Psoas muscle (tissue), 8 donors: ENCODE results near the gene HSD17B8. TPM values are rescaled to one million over a fixed set of nuclear protein-coding genes. Genes with fewer than 3 reads are reported as not detected.

Experiments
- ATAC-seq, 4 donors: fragments of 200-7000 bp; cut with Tn5 transposase; one replicate each; pipeline ENCODE4 v1.9.1; 2020; ENCODE audit warnings: moderate library complexity in 3 of 4, mild to moderate bottlenecking in 2 of 4
- DNase-seq, 2 donors: peaks; one replicate each; pipeline ENCODE4 v3.0.0-alpha.2; 2020
- H3K27ac ChIP-seq: fragments of 200-600 bp; one replicate; pipeline ENCODE4 v1.8.0; 2022
- H3K27me3 ChIP-seq, 3 donors: fragments of 200-600 bp in 1 of 3; one replicate each; pipeline versions ENCODE4 v1.6.1 to v1.8.0; 2013 to 2022; ENCODE audit warnings: low read length in 2 of 3, mild to moderate bottlenecking in 2 of 3, moderate library complexity in 1 of 3; ENCODE audit not compliant: insufficient read depth in 3 of 3
- H3K36me3 ChIP-seq, 2 donors: fragments of 200-600 bp in 1 of 2; one replicate each; pipeline versions ENCODE4 v1.6.1 to v1.8.0; 2013 to 2022; ENCODE audit warnings: low read depth in 1 of 2, mild to moderate bottlenecking in 1 of 2, moderate library complexity in 1 of 2; ENCODE audit not compliant: insufficient read depth in 1 of 2
- H3K4me1 ChIP-seq: fragments of 200-600 bp; one replicate; pipeline ENCODE4 v1.8.0; 2022
- H3K4me3 ChIP-seq: fragments of 200-600 bp; one replicate; pipeline ENCODE4 v1.8.0; 2022; ENCODE audit warnings: mild to moderate bottlenecking
- H3K9me3 ChIP-seq: fragments of 200-600 bp; one replicate; pipeline ENCODE4 v1.8.0; 2022
- WGBS, 3 donors: extraction: QIAGEN DNeasy Blood & Tissue Kit; methylation state at CpG; one replicate each; pipeline versions ENCODE4 v1.1.6 to v1.1.7; 2013; 5-methylcytosine and 5-hydroxymethylcytosine counted together
- intact Hi-C, 2 donors: fragments of 100-400 bp; cut with DNase I; formaldehyde crosslinking; loops; one replicate each; pipeline versions ENCODE4 v1.11.0 to v1.14.2; 2022
- polyA plus RNA-seq, 3 donors: library from polyadenylated mRNA; stranded (reverse); fragments of 200-250 nt; gene quantifications; one replicate each; pipeline ENCODE4 v1.2.3, GENCODE V29; 2013
- total RNA-seq, 4 donors: library from RNA; stranded (reverse); fragmentation: NEBNext Ultra II Directional in 2 of 4; extraction: Animal tissue kit (Norgen Biotek cat#: 25700) in 2 of 4; gene quantifications; one replicate each; pipeline versions ENCODE4 v1.2.1 to v1.2.4, GENCODE V29; 2021 to 2023
- TF ChIP-seq, protein P1 (sequence below): fragments of 200-600 bp; IDR thresholded peaks from one replicate; pipeline ENCODE4 v1.8.0; 2022; ENCODE audit warnings: antibody characterized with exemption
- donor health status: healthy with polysubstance abuse.
- donor health status: DM: no; HTN: no; CAD: no; lungs with moderate emphysema.
- donor health status: Bipolar disorder and iron deficiency.
- donor health status: healthy.
- donor health status: DM: yes; HTN: yes; CAD: no.
- donor health status: DM: no; HTN: no; CAD: no.
- donor health status: DM: no; HTN: no; CAD: no.
- donor health status: DM: yes; HTN: yes; CAD: no.

HSD17B8 gene
- total and polyA plus RNA-seq, 7 donors = 5.3 to 18.9 (median 10.3) TPM

DNA sequence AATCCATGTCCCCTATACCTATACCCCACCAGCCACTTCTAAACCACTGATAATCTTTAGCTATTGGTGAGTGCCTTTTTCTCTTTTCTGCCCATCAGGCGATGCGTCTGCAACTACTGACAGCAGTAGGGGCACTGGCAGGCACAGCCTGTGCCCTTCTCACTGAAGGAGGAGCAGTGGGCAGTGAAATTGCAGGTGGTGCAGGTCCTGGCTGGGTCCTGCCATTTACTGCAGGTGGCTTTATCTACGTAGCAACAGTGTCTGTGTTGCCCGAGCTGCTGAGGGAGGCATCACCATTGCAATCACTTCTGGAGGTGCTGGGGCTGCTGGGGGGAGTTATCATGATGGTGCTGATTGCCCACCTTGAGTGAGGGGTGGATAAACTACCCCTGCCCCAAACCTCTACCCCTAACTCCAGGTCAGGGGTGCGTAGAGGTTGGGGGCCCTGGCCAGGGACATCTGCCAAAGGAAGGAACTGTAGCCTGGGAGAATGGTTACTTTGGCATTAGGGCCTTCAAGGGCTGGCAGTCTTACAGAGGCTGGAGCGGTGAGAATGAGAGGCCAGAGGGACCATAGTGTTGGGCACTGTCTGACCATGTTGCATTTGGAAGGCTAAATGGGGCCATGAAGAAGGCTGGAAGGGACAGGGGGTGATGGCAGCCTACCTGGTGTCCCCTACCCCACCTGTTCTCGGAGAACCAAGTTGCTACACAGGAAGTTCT, 851 bp upstream of the HSD17B8 start:
- peak overlapping the region; percentile 90 for H3K4me3 ChIP-seq
- TF ChIP-seq, protein P1, sequence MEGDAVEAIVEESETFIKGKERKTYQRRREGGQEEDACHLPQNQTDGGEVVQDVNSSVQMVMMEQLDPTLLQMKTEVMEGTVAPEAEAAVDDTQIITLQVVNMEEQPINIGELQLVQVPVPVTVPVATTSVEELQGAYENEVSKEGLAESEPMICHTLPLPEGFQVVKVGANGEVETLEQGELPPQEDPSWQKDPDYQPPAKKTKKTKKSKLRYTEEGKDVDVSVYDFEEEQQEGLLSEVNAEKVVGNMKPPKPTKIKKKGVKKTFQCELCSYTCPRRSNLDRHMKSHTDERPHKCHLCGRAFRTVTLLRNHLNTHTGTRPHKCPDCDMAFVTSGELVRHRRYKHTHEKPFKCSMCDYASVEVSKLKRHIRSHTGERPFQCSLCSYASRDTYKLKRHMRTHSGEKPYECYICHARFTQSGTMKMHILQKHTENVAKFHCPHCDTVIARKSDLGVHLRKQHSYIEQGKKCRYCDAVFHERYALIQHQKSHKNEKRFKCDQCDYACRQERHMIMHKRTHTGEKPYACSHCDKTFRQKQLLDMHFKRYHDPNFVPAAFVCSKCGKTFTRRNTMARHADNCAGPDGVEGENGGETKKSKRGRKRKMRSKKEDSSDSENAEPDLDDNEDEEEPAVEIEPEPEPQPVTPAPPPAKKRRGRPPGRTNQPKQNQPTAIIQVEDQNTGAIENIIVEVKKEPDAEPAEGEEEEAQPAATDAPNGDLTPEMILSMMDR = no peak
- peaks cover 6 to 25% of the 10 kb centered on the region in 2 donors for H3K36me3 ChIP-seq
- no peaks in the 10 kb centered on the region for H3K27me3 ChIP-seq
- ATAC-seq (no peak), DNase-seq (peak in 1 of 2 donors; percentile 40)
- intact Hi-C loops = loop anchor here (5.0 to 10.0 kb wide), 2 partner anchors 211 to 231 kb away; partner anchors contain the start of genes CUTA (in 1 of the 2) and PHF1 (in 1 of the 2)
- 84 to 85% (median 85%) methylated on average over 7 of the region's 7 CpGs for WGBS, 3 donors
- peaks cover 26% of the 10 kb centered on the region for H3K4me1 ChIP-seq
- no peak overlapping the region for H3K27ac ChIP-seq
- H3K9me3 ChIP-seq = no peaks in the 10 kb centered on the region

DNA sequence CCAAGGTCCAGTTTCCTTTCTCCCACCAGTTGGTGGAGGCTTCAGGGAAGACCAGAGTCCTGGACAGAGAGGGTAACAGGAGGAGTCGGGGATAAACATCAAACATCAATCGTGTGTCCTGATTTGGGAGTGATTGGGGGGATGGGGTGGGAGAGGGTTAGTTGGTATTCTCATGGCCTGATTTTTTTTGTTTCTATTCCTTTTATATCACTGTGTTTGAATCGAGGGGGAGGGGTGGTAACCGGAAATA, 365 bp upstream of the HSD17B8 start:
- intact Hi-C loops = loop anchor here (5.0 to 10.0 kb wide), 2 partner anchors 211 to 232 kb away; partner anchors contain the start of genes CUTA (in 1 of the 2) and PHF1 (in 1 of the 2)
- TF ChIP-seq, protein P1 = no peak
- Histone ChIP-seq H3K9me3 (no peaks in the 10 kb centered on the region), H3K4me1 (peaks cover 26% of the 10 kb centered on the region), H3K27me3 (no peaks in the 10 kb centered on the region), H3K4me3 (peak overlapping the region; percentile 90), H3K27ac (peak overlapping the region; percentile 80), H3K36me3 (peaks cover 6 to 25% of the 10 kb centered on the region in 2 donors)
- 2 to 8% (median 5%) methylated on average over 4 of the region's 4 CpGs for WGBS, 3 donors
- DNase-seq = no peak
- no peak for ATAC-seq

DNA sequence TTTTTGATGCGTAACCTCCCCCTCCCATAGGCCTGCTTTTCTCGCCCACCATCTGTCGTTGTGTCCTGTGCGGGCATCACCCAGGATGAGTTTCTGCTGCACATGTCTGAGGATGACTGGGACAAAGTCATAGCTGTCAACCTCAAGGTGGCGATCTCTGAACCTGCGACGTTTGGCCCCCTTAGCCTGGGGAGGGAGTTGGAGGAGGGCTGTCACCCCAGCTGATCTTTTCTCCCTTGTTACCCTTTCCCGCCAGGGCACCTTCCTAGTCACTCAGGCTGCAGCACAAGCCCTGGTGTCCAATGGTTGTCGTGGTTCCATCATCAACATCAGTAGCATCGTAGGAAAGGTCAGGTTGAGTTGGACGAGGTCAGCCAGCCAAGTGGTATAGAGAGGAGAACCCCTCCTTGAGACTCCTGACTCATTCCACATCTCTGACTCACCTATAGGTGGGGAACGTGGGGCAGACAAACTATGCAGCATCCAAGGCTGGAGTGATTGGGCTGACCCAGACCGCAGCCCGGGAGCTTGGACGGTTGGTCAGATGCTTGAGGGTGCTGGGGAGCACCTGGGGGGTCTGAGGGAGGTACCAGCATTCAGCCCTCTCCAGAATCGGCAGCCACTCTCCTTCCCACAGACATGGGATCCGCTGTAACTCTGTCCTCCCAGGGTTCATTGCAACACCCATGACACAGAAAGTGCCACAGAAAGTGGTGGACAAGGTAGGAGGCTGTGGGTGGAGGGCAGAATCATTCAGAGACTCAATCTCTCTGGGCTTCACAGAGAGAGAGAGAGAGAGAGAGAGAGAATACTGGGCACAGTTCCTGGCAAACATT, 954 bp downstream of the HSD17B8 start:
- peaks cover 6 to 36% of the 10 kb centered on the region in 2 donors for H3K36me3 ChIP-seq
- intact Hi-C loops = loop anchor here in 1 of 2 donors (5.0 to 10.0 kb wide), 2 partner anchors 42 to 209 kb away; partner anchors contain the start of genes CUTA and PHF1
- DNase-seq (peak in 1 of 2 donors; percentile 46), ATAC-seq (no peak)
- no peaks in the 10 kb centered on the region for H3K9me3 ChIP-seq
- no peaks in the 10 kb centered on the region for H3K27me3 ChIP-seq
- H3K4me1 ChIP-seq = peaks cover 21% of the 10 kb centered on the region
- TF ChIP-seq, protein P1 = no peak
- 51 to 57% (median 56%) methylated on average over 17 of the region's 17 CpGs for WGBS, 3 donors
- H3K4me3 ChIP-seq = peak overlapping the region; percentile 90
- peak overlapping the region; percentile 80 for H3K27ac ChIP-seq

DNA sequence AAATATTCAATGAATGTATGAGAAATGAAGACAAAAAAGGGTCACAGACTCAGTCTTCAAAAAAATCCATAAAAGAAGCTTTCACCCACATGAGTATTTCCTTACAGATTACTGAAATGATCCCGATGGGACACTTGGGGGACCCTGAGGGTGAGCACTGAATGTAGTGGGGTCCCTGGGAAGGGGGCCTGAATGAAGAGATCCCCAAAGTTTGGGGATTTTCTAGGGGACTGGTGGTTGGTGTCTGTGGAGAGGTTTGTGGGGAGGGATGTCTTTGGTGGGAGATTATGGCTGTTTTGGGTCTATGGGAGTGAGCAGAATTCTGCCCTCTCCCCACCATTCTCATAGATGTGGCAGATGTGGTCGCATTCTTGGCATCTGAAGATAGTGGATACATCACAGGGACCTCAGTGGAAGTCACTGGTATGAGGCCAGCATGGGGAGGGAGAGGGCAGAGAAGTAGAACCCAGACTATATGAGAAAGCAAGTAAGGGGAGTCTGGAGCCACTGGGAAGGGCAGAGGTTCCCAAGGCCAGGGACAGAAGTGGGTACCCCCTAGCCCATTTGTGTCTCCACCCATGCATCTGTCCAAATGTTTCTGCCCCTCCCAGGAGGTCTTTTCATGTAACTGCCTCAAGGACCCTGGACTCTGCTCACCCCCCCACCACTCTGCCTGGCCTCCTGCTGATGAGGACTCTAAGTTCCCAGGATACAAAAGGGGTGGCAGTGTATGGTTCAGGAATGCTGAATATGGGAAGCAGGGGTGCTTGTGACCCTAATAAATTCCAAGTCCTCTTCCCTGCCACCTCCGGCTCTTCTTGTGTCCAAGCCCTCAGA, 1.8 kb downstream of the HSD17B8 start:
- TF ChIP-seq, protein P1 = no peak
- Histone ChIP-seq H3K36me3 (peaks cover 6 to 44% of the 10 kb centered on the region in 2 donors), H3K9me3 (no peaks in the 10 kb centered on the region), H3K4me3 (no peak overlapping the region), H3K4me1 (peaks cover 21% of the 10 kb centered on the region), H3K27ac (no peak overlapping the region), H3K27me3 (no peaks in the 10 kb centered on the region)
- WGBS, 3 donors = 72 to 79% (median 78%) methylated on average over 3 of the region's 3 CpGs
- DNase-seq (no peak), ATAC-seq (no peak)
- intact Hi-C loops = loop anchor here in 1 of 2 donors (5.0 to 10.0 kb wide), 2 partner anchors 41 to 209 kb away; partner anchors contain the start of genes CUTA and PHF1
